ENCODE results near the gene EIF5B. TPM values are rescaled to one million over a fixed set of nuclear protein-coding genes. Genes with fewer than 3 reads are reported as not detected.

EIF5B gene
- total and polyA plus RNA-seq, 2 experiments from 2014 or later = 34.2 to 108 TPM

GRCh38 chr2:99388892-99389291, 51.7 kb downstream of the EIF5B start:
- H3F3A ChIP-seq (replicated peaks; ENCODE audit: low read depth) = no peaks in the 10 kb centered on the region
- H3K4me1 Mint-ChIP-seq = no peaks in the 10 kb centered on the region
- H3K27ac Mint-ChIP-seq = no peak overlapping the region
- H3K27me3 ChIP-seq (ENCODE audit: insufficient read depth) = no peaks in the 10 kb centered on the region
- H2AFZ ChIP-seq = no peak overlapping the region
- no peak overlapping the region for H3K4me2 ChIP-seq
- H3K4me3 ChIP-seq = no peak overlapping the region
- peaks cover 13% of the 10 kb centered on the region; the same call in 1 of the 2 replicates for H3K79me2 ChIP-seq (replicated peaks; ENCODE audit: insufficient read depth)
- H3K27me3 Mint-ChIP-seq (ENCODE audit: insufficient read depth, low read depth, poor library complexity) = peaks cover 2% of the 10 kb centered on the region
- no peaks in the 10 kb centered on the region for H3K4me1 ChIP-seq (ENCODE audit: insufficient read depth)
- DNase-seq (ENCODE audit: low spot score) (no peak), ATAC-seq (no peak)
- no peak overlapping the region for H3K4me3 Mint-ChIP-seq
- H4K20me1 ChIP-seq (replicated peaks; ENCODE audit: insufficient read depth) = no peaks in the 10 kb centered on the region
- H3K36me3 Mint-ChIP-seq (ENCODE audit: low read depth) = peaks cover 46% of the 10 kb centered on the region
- TF ChIP-seq POLR2AphosphoS5 (IDR thresholded peaks at IDR 0.05; ENCODE audit: low read depth) (no peak), ZNF462 (CRISPR knock-in tag; IDR thresholded peaks at IDR 0.05) (no peak), ZNF114 (CRISPR knock-in tag; IDR thresholded peaks at IDR 0.05) (no peak), JUNB (IDR thresholded peaks at IDR 0.05; ENCODE audit: unreplicated experiment) (no peak), CREB1 (CRISPR knock-in tag; IDR thresholded peaks at IDR 0.05; ENCODE audit: low read depth) (no peak), EZH2phosphoT487 (IDR thresholded peaks at IDR 0.05; ENCODE audit: unreplicated experiment) (no peak), NANOG (IDR thresholded peaks at IDR 0.05; ENCODE audit: borderline replicate concordance) (no peak), ZNF331 (CRISPR knock-in tag; IDR thresholded peaks at IDR 0.05; ENCODE audit: low read depth) (no peak), ETS1 (IDR thresholded peaks at IDR 0.05) (no peak), EZH2 (IDR thresholded peaks at IDR 0.05; ENCODE audit: low read depth, unreplicated experiment) (no peak), STAT1 (IDR thresholded peaks at IDR 0.05; ENCODE audit: unreplicated experiment) (no peak)
- TF ChIP-seq, protein P1, sequence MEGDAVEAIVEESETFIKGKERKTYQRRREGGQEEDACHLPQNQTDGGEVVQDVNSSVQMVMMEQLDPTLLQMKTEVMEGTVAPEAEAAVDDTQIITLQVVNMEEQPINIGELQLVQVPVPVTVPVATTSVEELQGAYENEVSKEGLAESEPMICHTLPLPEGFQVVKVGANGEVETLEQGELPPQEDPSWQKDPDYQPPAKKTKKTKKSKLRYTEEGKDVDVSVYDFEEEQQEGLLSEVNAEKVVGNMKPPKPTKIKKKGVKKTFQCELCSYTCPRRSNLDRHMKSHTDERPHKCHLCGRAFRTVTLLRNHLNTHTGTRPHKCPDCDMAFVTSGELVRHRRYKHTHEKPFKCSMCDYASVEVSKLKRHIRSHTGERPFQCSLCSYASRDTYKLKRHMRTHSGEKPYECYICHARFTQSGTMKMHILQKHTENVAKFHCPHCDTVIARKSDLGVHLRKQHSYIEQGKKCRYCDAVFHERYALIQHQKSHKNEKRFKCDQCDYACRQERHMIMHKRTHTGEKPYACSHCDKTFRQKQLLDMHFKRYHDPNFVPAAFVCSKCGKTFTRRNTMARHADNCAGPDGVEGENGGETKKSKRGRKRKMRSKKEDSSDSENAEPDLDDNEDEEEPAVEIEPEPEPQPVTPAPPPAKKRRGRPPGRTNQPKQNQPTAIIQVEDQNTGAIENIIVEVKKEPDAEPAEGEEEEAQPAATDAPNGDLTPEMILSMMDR (conservative IDR thresholded peaks at IDR 0.05; ENCODE audit: low read depth in 2 of 2) = no peak
- TF ChIP-seq, protein P2, sequence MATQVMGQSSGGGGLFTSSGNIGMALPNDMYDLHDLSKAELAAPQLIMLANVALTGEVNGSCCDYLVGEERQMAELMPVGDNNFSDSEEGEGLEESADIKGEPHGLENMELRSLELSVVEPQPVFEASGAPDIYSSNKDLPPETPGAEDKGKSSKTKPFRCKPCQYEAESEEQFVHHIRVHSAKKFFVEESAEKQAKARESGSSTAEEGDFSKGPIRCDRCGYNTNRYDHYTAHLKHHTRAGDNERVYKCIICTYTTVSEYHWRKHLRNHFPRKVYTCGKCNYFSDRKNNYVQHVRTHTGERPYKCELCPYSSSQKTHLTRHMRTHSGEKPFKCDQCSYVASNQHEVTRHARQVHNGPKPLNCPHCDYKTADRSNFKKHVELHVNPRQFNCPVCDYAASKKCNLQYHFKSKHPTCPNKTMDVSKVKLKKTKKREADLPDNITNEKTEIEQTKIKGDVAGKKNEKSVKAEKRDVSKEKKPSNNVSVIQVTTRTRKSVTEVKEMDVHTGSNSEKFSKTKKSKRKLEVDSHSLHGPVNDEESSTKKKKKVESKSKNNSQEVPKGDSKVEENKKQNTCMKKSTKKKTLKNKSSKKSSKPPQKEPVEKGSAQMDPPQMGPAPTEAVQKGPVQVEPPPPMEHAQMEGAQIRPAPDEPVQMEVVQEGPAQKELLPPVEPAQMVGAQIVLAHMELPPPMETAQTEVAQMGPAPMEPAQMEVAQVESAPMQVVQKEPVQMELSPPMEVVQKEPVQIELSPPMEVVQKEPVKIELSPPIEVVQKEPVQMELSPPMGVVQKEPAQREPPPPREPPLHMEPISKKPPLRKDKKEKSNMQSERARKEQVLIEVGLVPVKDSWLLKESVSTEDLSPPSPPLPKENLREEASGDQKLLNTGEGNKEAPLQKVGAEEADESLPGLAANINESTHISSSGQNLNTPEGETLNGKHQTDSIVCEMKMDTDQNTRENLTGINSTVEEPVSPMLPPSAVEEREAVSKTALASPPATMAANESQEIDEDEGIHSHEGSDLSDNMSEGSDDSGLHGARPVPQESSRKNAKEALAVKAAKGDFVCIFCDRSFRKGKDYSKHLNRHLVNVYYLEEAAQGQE (IDR thresholded peaks at IDR 0.05; ENCODE audit: unreplicated experiment) = no peak
- no peaks in the 10 kb centered on the region for H3K9me3 Mint-ChIP-seq
- H3K36me3 ChIP-seq (ENCODE audit: insufficient read depth) = peaks cover 29% of the 10 kb centered on the region
- H3K9me2 ChIP-seq (ENCODE audit: insufficient read depth) = no peaks in the 10 kb centered on the region
- H3K27ac ChIP-seq (ENCODE audit: low read depth) = no peak overlapping the region
